HepG2 (cell line): ENCODE data around the gene ZNF500. TPM values are rescaled to one million over a fixed set of nuclear protein-coding genes. Genes with fewer than 3 reads are reported as not detected.

ENCODE experiments used
- ATAC-seq: fragments of 200-7000 bp; cut with Tn5 transposase; 3 replicates; pipeline ENCODE4 v1.9.1; 2020; ENCODE audit warnings: mild to moderate bottlenecking, moderate library complexity
- BruUV-seq: library from RNA; stranded (reverse); fragments of 400-500 nt; replicated peaks from 2 replicates; lab custom pipeline; 2021; lab: Mats Ljungman, UMichigan
- CTCF ChIA-PET: fragments of 300-600 bp; formaldehyde crosslinking; extraction: SDS; loops from one replicate; lab custom pipeline; 2021; ENCODE audit warnings: low total read pairs, inconsistent platforms, low intra/inter-chr PET ratio; lab: Yijun Ruan, JAX
- POLR2A ChIA-PET: fragments of 350-600 bp; sonication (Branson Sonifier 250); formaldehyde crosslinking; loops from one replicate; lab custom pipeline; 2020; ENCODE audit warnings: antibody characterized with exemption, inconsistent platforms; lab: Yijun Ruan, JAX
- DNase-seq: peaks from one replicate; pipeline ENCODE4 v3.0.0-alpha.2; 2015; ENCODE audit warnings: low spot score
- FAIRE-seq: peaks from 3 replicates; lab custom pipeline; 2011; peaks lifted over from hg19 to GRCh38; lab: Jason Lieb, UNC
- H2AFZ ChIP-seq: one replicate; pipeline ENCODE4 v1.6.1; 2011; ENCODE audit warnings: low read length, inconsistent platforms
- H3K27ac ChIP-seq: fragments of 300-600 bp; 3 replicates; pipeline ENCODE4 v1.8.0; 2011; ENCODE audit warnings: mixed run types, mild to moderate bottlenecking, mixed read lengths, low read length, inconsistent platforms; ENCODE audit not compliant: insufficient read depth; ENCODE audit errors: extremely low read length
- H3K27me3 ChIP-seq, 2 experiments: fragments of 200-600 bp in 1 of 2; 2 replicates in 1 of 2; 3 replicates in 1 of 2; pipeline versions ENCODE4 v1.6.0 to v1.8.0; 2011; ENCODE audit warnings: low read length in 2 of 2, mild to moderate bottlenecking in 2 of 2, moderate library complexity in 2 of 2, inconsistent platforms in 1 of 2; ENCODE audit not compliant: insufficient read depth in 2 of 2, control insufficient read depth in 1 of 2
- H3K36me3 ChIP-seq, 2 experiments: fragments of 200-600 bp in 1 of 2; replicated peaks in 1 of 2; 2 replicates in 1 of 2; 3 replicates in 1 of 2; pipeline versions ENCODE4 v1.5.1 to v1.8.0; 2011; ENCODE audit warnings: low read length in 2 of 2, inconsistent platforms in 1 of 2; ENCODE audit not compliant: insufficient read depth in 2 of 2, control insufficient read depth in 1 of 2
- H3K4me1 ChIP-seq: 2 replicates; pipeline ENCODE4 v1.5.1; 2012; ENCODE audit warnings: low read length, inconsistent platforms; ENCODE audit not compliant: insufficient read depth
- H3K4me2 ChIP-seq: 2 replicates; pipeline ENCODE4 v1.6.0; 2011; ENCODE audit warnings: low read depth, low read length, inconsistent platforms
- H3K4me3 ChIP-seq, 3 experiments: fragments of 200-600 bp in 1 of 3; sonication (generic), shearing (Covaris generic) in 1 of 3; replicated peaks in 1 of 3; 2 replicates each; pipeline ENCODE4 v1.5.1; 2011 to 2016; ENCODE audit warnings: low read length in 3 of 3, inconsistent platforms in 2 of 3, low read depth in 2 of 3, mild to moderate bottlenecking in 2 of 3, control low read depth in 1 of 3, mixed read lengths in 1 of 3; ENCODE audit not compliant: insufficient read depth in 1 of 3
- H3K79me2 ChIP-seq: one replicate; pipeline ENCODE4 v1.6.1; 2011; ENCODE audit warnings: low read length, inconsistent platforms; ENCODE audit not compliant: insufficient read depth
- H3K9ac ChIP-seq: 2 replicates; pipeline ENCODE4 v1.6.0; 2011; ENCODE audit warnings: mild to moderate bottlenecking, low read depth, low read length, inconsistent platforms; ENCODE audit not compliant: insufficient read depth
- H3K9me3 ChIP-seq: 2 replicates; pipeline ENCODE4 v1.5.1; 2012; ENCODE audit warnings: mild to moderate bottlenecking, low read length
- H4K20me1 ChIP-seq: 2 replicates; pipeline ENCODE4 v1.6.0; 2011; ENCODE audit warnings: inconsistent platforms, mild to moderate bottlenecking, low read length, moderate library complexity; ENCODE audit not compliant: insufficient read depth
- BATF2 ChIP-seq: sonication (generic); formaldehyde crosslinking; IDR thresholded peaks from 2 replicates; pipeline ENCODE4 v1.8.0; 2022; ENCODE audit warnings: mild to moderate bottlenecking, missing genetic modification reagents, moderate library complexity
- CC2D1A ChIP-seq: sonication (generic); formaldehyde crosslinking; IDR thresholded peaks from 2 replicates; pipeline ENCODE4 v1.8.1; 2023; ENCODE audit warnings: mild to moderate bottlenecking, missing genetic modification reagents
- E2F2 ChIP-seq: sonication (generic); formaldehyde crosslinking; IDR thresholded peaks from 2 replicates; pipeline ENCODE4 v1.4.0; 2020; ENCODE audit warnings: missing genetic modification reagents, borderline replicate concordance
- ETS1 ChIP-seq: sonication (generic); formaldehyde crosslinking; IDR thresholded peaks from 2 replicates; pipeline ENCODE4 v1.4.0; 2020; ENCODE audit warnings: missing genetic modification reagents
- FOSL2 ChIP-seq: sonication (generic); formaldehyde crosslinking; IDR thresholded peaks from 2 replicates; pipeline ENCODE4 v1.4.0; 2020; ENCODE audit warnings: missing genetic modification reagents
- KDM3A ChIP-seq: IDR thresholded peaks from 2 replicates; pipeline ENCODE4 v1.6.1; 2018; ENCODE audit warnings: low read depth, missing compliant biosample characterization
- KDM5A ChIP-seq: fragments of 200-600 bp; sonication (generic); IDR thresholded peaks from 2 replicates; pipeline ENCODE4 v1.7.0; 2018; ENCODE audit warnings: antibody characterized with exemption, mild to moderate bottlenecking, low read length, borderline replicate concordance
- NR2F1 ChIP-seq, 2 experiments: fragments of 450-650 bp in 1 of 2; formaldehyde crosslinking in 1 of 2; IDR thresholded peaks; 2 replicates each; pipeline versions ENCODE4 v1.5.0 to v1.6.1; 2016 to 2020; ENCODE audit warnings: mild to moderate bottlenecking in 1 of 2, missing compliant biosample characterization in 1 of 2, missing genetic modification reagents in 1 of 2, moderate library complexity in 1 of 2
- RARG ChIP-seq: sonication (generic); formaldehyde crosslinking; IDR thresholded peaks from 2 replicates; pipeline ENCODE4 v1.4.0; 2020; ENCODE audit warnings: low read depth, mild to moderate bottlenecking, missing genetic modification reagents
- SKIL ChIP-seq: sonication (generic); formaldehyde crosslinking; IDR thresholded peaks from 2 replicates; pipeline ENCODE4 v1.8.0; 2022; ENCODE audit warnings: missing genetic modification reagents, mild to moderate bottlenecking, moderate library complexity, borderline replicate concordance
- SMAD9 ChIP-seq: sonication (generic); formaldehyde crosslinking; IDR thresholded peaks from 2 replicates; pipeline ENCODE4 v1.5.1; 2020; ENCODE audit warnings: mild to moderate bottlenecking, missing genetic modification reagents
- SP2 ChIP-seq: sonication (generic); formaldehyde crosslinking; IDR thresholded peaks from 2 replicates; pipeline ENCODE4 v1.5.1; 2020; ENCODE audit warnings: mild to moderate bottlenecking, missing genetic modification reagents
- ZNF383 ChIP-seq: sonication (generic); formaldehyde crosslinking; IDR thresholded peaks from 2 replicates; pipeline ENCODE4 v1.4.0; 2020; ENCODE audit warnings: missing genetic modification reagents, mild to moderate bottlenecking, borderline replicate concordance
- ZNF512 ChIP-seq: sonication (generic); formaldehyde crosslinking; IDR thresholded peaks from 2 replicates; pipeline ENCODE4 v1.4.0; 2020; ENCODE audit warnings: mild to moderate bottlenecking, missing genetic modification reagents
- ZNF607 ChIP-seq: sonication (generic); formaldehyde crosslinking; IDR thresholded peaks from 2 replicates; pipeline ENCODE4 v1.5.1; 2020; ENCODE audit warnings: missing genetic modification reagents, mild to moderate bottlenecking, borderline replicate concordance
- ZNF670 ChIP-seq: sonication (generic); formaldehyde crosslinking; IDR thresholded peaks from 2 replicates; pipeline ENCODE4 v1.8.0; 2022; ENCODE audit warnings: mild to moderate bottlenecking, missing genetic modification reagents, borderline replicate concordance
- WGBS: methylation state at CpG from one replicate; pipeline ENCODE4 v1.1.6; 2017; ENCODE audit warnings: low lambda C conversion rate; 5-methylcytosine and 5-hydroxymethylcytosine counted together
- in situ Hi-C: cut with HindIII; loops from 2 replicates; pipeline ENCODE4 v1.10.0; 2017; ENCODE audit warnings: low pct_unique_long_range_greater_than_20kb; ENCODE audit not compliant: extremely low pct_ligation_motif_present
- intact Hi-C: fragments of 100-400 bp; cut with micrococcal nuclease; formaldehyde crosslinking; loops from one replicate; pipeline ENCODE4 v1.10.0; 2022; ENCODE audit not compliant: unreplicated experiment
- polyA plus RNA-seq, 8 experiments: library from polyadenylated mRNA; depleted of rRNA in 3 of 8; stranded (reverse) in 7 of 8; unstranded in 1 of 8; fragments of >200 nt; fragmentation: Illumina TruSeq in 4 of 8; extraction: Trizol in 4 of 8; gene quantifications; 2 replicates each; pipeline versions ENCODE4 v1.2.1 to v1.2.3, GENCODE V29; 2011 to 2016; ENCODE audit warnings: low read depth in 4 of 8, missing spikeins in 1 of 8, mixed read lengths in 1 of 8; ENCODE audit not compliant: insufficient read depth in 1 of 8
- total RNA-seq, 5 experiments: library from RNA; depleted of rRNA; stranded (reverse); fragments of >200 nt; fragmentation: Illumina TruSeq; extraction: Trizol; gene quantifications; 2 replicates each; pipeline ENCODE4 v1.2.3, GENCODE V29; 2016; ENCODE audit warnings: low read depth in 1 of 5

The ZNF500 gene
- total and polyA plus RNA-seq, 2 of the 13 experiments (the other 11 are each of a cell fraction or from before 2014, with no cell fraction given) = 6.1 to 12.2 TPM

- POLR2A ChIA-PET = interaction anchor here (0.8 to 3.1 kb wide), 16 partner anchors 11 to 190 kb away, joined by 3 to 40 read pairs (median 4); partner anchors contain the start of genes ANKS3, DNAAF8, PPL and ROGDI
- in situ Hi-C loops = no loop called here
- TF ChIP-seq ZNF512 (CRISPR knock-in tag) (no peak), CC2D1A (CRISPR knock-in tag) (no peak), ZNF670 (CRISPR knock-in tag) (no peak; the same call in 1 of the 2 replicates), SP2 (CRISPR knock-in tag) (0 out of 2 replicates have a peak, but pooled peaks have one; percentile 12), ETS1 (no peak), BATF2 (CRISPR knock-in tag) (no peak), SMAD9 (CRISPR knock-in tag) (no peak), NR2F1 (CRISPR knock-in tag; IDR thresholded peaks at IDR 0.05) (no peak), E2F2 (CRISPR knock-in tag) (no peak), KDM5A (peak; percentile 66; the same call in 1 of the 2 replicates), RARG (CRISPR knock-in tag) (0 out of 2 replicates have a peak, but pooled peaks have one; percentile 53), KDM3A (no peak), SKIL (CRISPR knock-in tag) (no peak), FOSL2 (no peak), ZNF607 (CRISPR knock-in tag) (peak; percentile 12; the same call in 1 of the 2 replicates), ZNF383 (CRISPR knock-in tag) (no peak)
Measured at GRCh38 chr16:4767872-4768548, 1.0 kb upstream of the ZNF500 start.

More at GRCh38 chr16:4767872-4768548, 1.0 kb upstream of the ZNF500 start:
- peak overlapping the region; percentile 77 for H3K27ac ChIP-seq
- FAIRE-seq (no peak), DNase-seq (no peak), ATAC-seq (0 out of 3 replicates have a peak, but pooled peaks have one; percentile 3)
- H3K4me1 ChIP-seq = peaks cover 52% of the 10 kb centered on the region
- H3K4me2 ChIP-seq = peak overlapping the region; percentile 99
- peak overlapping the region; percentile 92 for H3K9ac ChIP-seq
- no TSS peak for BruUV-seq
- 4% methylated on average over 16 of the region's 17 CpGs for WGBS
- H4K20me1 ChIP-seq = no peaks in the 10 kb centered on the region
- peak overlapping the region; percentile 79 to 92 (median 91) for H3K4me3 ChIP-seq
- H3K36me3 ChIP-seq = peaks cover 5 to 17% of the 10 kb centered on the region in 2 experiments; a peak in 3 of 5 replicates
- H3K9me3 ChIP-seq = no peaks in the 10 kb centered on the region
- CTCF ChIA-PET = no interaction called here
- peaks cover 19% of the 10 kb centered on the region for H3K79me2 ChIP-seq
- H3K27me3 ChIP-seq = no peaks in the 10 kb centered on the region; a peak in 2 of 5 replicates
- intact Hi-C loops = loop anchor here (2.0 to 5.0 kb wide), 3 partner anchors 35 to 191 kb away; partner anchors contain the start of genes ROGDI and SEC14L5
- H2AFZ ChIP-seq = peak overlapping the region; percentile 60
